CD4-positive, CD25-positive, alpha-beta regulatory T cell (primary cell): ENCODE data around the gene UBE2F. TPM values are rescaled to one million over a fixed set of nuclear protein-coding genes. Genes with fewer than 3 reads are reported as not detected.

ENCODE experiments used
- ATAC-seq, 2 donors: fragments of 150-1000 bp; cut with Tn5 transposase; one replicate each; pipeline ENCODE4 v1.10.0; 2021; ENCODE audit warnings: low read depth in 2 of 2, moderate number of reproducible peaks in 2 of 2, moderate library complexity in 1 of 2
- DNase-seq, 3 donors: peaks; one replicate each; pipeline versions ENCODE4 v3.0.0 to v3.0.0-alpha.2; 2012 to 2022; ENCODE audit warnings: mixed read lengths in 1 of 3
- H3K27ac ChIP-seq: one replicate; pipeline ENCODE4 v1.7.0; 2013; ENCODE audit warnings: mild to moderate bottlenecking, low read length; ENCODE audit not compliant: insufficient read depth, poor library complexity, severe bottlenecking
- H3K27me3 ChIP-seq: one replicate; pipeline ENCODE4 v1.7.0; 2013; ENCODE audit warnings: low read length; ENCODE audit not compliant: control insufficient read depth, insufficient read depth
- H3K36me3 ChIP-seq: one replicate; pipeline ENCODE4 v1.7.0; 2013; ENCODE audit warnings: mild to moderate bottlenecking, low read length, moderate library complexity; ENCODE audit not compliant: control insufficient read depth, insufficient read depth
- H3K4me1 ChIP-seq: 2 replicates; pipeline ENCODE4 v1.7.0; 2013; ENCODE audit warnings: mild to moderate bottlenecking, low read length; ENCODE audit not compliant: insufficient read depth, control insufficient read depth, poor library complexity, severe bottlenecking
- H3K4me3 ChIP-seq: one replicate; pipeline ENCODE4 v1.7.0; 2013; ENCODE audit warnings: low read depth, mild to moderate bottlenecking, low read length, moderate library complexity
- H3K9me3 ChIP-seq, 2 experiments: 1 replicate in 1 of 2; 2 replicates in 1 of 2; pipeline ENCODE4 v1.7.0; 2013; ENCODE audit warnings: low read length in 2 of 2, mild to moderate bottlenecking in 1 of 2, moderate library complexity in 1 of 2; ENCODE audit not compliant: control insufficient read depth in 2 of 2
- H3K27ac Mint-ChIP-seq, 3 donors: one replicate each; pipeline ENCODE4 v1.8.0; 2020 to 2022; ENCODE audit warnings: mild to moderate bottlenecking in 3 of 3, mixed read lengths in 3 of 3, moderate library complexity in 2 of 3
- H3K27me3 Mint-ChIP-seq: one replicate; pipeline ENCODE4 v1.8.0; 2022; ENCODE audit warnings: mild to moderate bottlenecking, mixed read lengths
- H3K36me3 Mint-ChIP-seq: one replicate; pipeline ENCODE4 v1.8.0; 2020; ENCODE audit warnings: mixed read lengths
- H3K4me1 Mint-ChIP-seq, 4 donors: one replicate each; pipeline ENCODE4 v1.8.0; 2020 to 2022; ENCODE audit warnings: mixed read lengths in 4 of 4, mild to moderate bottlenecking in 1 of 4
- H3K4me3 Mint-ChIP-seq, 4 donors: one replicate each; pipeline ENCODE4 v1.8.0; 2020 to 2022; ENCODE audit warnings: mild to moderate bottlenecking in 4 of 4, mixed read lengths in 4 of 4, moderate library complexity in 3 of 4
- H3K9me3 Mint-ChIP-seq, 7 donors: one replicate each; pipeline ENCODE4 v1.8.0; 2020 to 2022; ENCODE audit warnings: mixed read lengths in 7 of 7, mild to moderate bottlenecking in 3 of 7, moderate library complexity in 2 of 7
- polyA plus RNA-seq, 4 donors: library from polyadenylated mRNA; unstranded; fragments of 300-500 nt; fragmentation: Illumina TruSeq; gene quantifications; one replicate each; pipeline ENCODE4 v1.2.3, GENCODE V29; 2021
- total RNA-seq: library from RNA; stranded (reverse); gene quantifications from one replicate; pipeline ENCODE4 v1.2.3, GENCODE V29; 2022

UBE2F gene
- total and polyA plus RNA-seq, 5 donors from 2014 or later = 44.3 to 137 (median 105) TPM

DNA sequence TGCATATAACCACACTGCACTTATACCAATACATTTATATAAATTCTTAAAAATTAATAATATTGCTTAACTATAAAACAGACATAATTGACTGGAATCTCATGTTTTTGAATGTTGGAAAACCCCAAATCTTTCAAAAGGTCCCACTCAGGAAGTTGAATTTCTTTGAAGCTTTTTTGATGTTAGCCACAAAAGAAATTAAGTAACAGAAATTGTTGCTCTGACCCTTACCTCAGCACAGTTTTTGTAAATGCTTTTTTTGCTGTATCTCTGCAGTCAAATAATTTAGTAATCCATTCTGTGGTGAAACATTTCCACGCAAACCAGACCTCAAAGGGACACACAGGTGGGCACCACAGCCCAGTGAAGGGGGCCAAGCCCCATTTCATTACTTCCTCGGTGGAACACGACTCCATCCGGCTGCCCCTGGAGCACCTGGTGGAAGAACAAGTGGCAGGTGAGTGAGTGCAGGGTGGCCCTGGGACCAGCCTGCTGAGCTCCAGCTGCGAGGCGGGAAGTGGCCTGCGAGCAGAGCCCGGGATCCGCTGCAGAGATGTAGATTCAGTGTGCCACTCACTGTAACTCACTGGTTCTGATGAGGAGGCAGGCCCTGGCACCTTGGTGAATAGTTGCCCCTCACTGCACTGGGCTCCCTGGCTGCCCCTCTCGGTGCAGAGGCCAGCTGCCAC, 102.4 kb downstream of the UBE2F start:
- Mint-ChIP-seq H3K36me3 (peaks cover 58% of the 10 kb centered on the region), H3K9me3 (peaks cover 0 to 14% (median 3%) of the 10 kb centered on the region in 7 donors), H3K4me1 (peaks cover 26 to 49% (median 38%) of the 10 kb centered on the region in 4 donors), H3K27me3 (no peaks in the 10 kb centered on the region), H3K4me3 (peak overlapping the region; percentile 42 to 74 (median 58)), H3K27ac (peak overlapping the region; percentile 76 to 86 (median 85))
- DNase-seq = no peak
- peak overlapping the region; percentile 64 for H3K27ac ChIP-seq
- peaks cover 25% of the 10 kb centered on the region for H3K4me1 ChIP-seq
- no peak overlapping the region for H3K4me3 ChIP-seq
- no peaks in the 10 kb centered on the region for H3K9me3 ChIP-seq
- peak in 1 of 2 donors; percentile 37 for ATAC-seq
- peaks cover 38% of the 10 kb centered on the region for H3K36me3 ChIP-seq
- H3K27me3 ChIP-seq = no peaks in the 10 kb centered on the region

- Histone ChIP-seq H3K36me3 (peaks cover 34% of the 10 kb centered on the region), H3K4me3 (no peak overlapping the region), H3K9me3 (no peaks in the 10 kb centered on the region), H3K27ac (peak overlapping the region; percentile 64), H3K27me3 (no peaks in the 10 kb centered on the region), H3K4me1 (peaks cover 25% of the 10 kb centered on the region)
- Mint-ChIP-seq H3K27ac (peak overlapping the region; percentile 76 to 86 (median 85)), H3K36me3 (peaks cover 62% of the 10 kb centered on the region), H3K4me1 (peaks cover 28 to 48% (median 36%) of the 10 kb centered on the region in 4 donors), H3K4me3 (peak overlapping the region; percentile 42 to 74 (median 58)), H3K27me3 (no peaks in the 10 kb centered on the region), H3K9me3 (peaks cover 0 to 14% (median 3%) of the 10 kb centered on the region in 7 donors)
- DNase-seq (no peak), ATAC-seq (no peak)
Observed at GRCh38 chr2:238069877-238070276, 103.1 kb downstream of the UBE2F start.

GRCh38 chr2:238075397-238075796, 108.6 kb downstream of the UBE2F start:
- no peak overlapping the region for H3K4me3 Mint-ChIP-seq
- Histone ChIP-seq H3K36me3 (peaks cover 14% of the 10 kb centered on the region), H3K4me3 (no peak overlapping the region), H3K27me3 (no peaks in the 10 kb centered on the region), H3K4me1 (peaks cover 2% of the 10 kb centered on the region), H3K27ac (no peak overlapping the region), H3K9me3 (peaks cover 0 to 4% of the 10 kb centered on the region in 2 experiments)
- no peak overlapping the region for H3K27ac Mint-ChIP-seq
- peaks cover 59% of the 10 kb centered on the region for H3K36me3 Mint-ChIP-seq
- no peak for ATAC-seq
- H3K27me3 Mint-ChIP-seq = no peaks in the 10 kb centered on the region
- H3K9me3 Mint-ChIP-seq = peaks cover 0 to 6% (median 0%) of the 10 kb centered on the region in 7 donors
- peaks cover 8 to 35% (median 13%) of the 10 kb centered on the region in 4 donors for H3K4me1 Mint-ChIP-seq
- no peak for DNase-seq

DNA sequence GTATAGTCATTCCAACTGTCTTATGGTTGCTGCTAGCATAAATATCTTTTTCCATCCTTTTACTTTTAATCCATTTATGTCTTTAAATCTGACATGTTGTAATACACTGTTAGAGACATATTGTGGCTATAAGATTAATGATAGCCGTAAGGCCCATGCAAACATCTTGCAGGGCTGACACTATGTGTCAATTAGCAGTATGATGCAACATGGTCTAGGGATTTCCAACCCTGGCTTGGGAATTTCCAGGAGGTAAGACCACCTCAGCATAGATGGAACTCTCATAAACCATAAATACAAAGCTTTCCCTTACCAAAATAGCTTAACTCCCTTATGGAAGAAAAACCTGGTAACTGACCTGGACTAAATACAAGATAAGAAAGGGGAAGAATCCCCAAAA, 110.5 kb downstream of the UBE2F start:
- H3K9me3 Mint-ChIP-seq = peaks cover 0 to 6% (median 0%) of the 10 kb centered on the region in 7 donors
- no peak overlapping the region for H3K4me3 Mint-ChIP-seq
- ATAC-seq (no peak), DNase-seq (no peak)
- H3K4me3 ChIP-seq = no peak overlapping the region
- peaks cover 65% of the 10 kb centered on the region for H3K36me3 Mint-ChIP-seq
- H3K9me3 ChIP-seq = peaks cover 0 to 4% of the 10 kb centered on the region in 2 experiments
- H3K27ac Mint-ChIP-seq = no peak overlapping the region
- no peaks in the 10 kb centered on the region for H3K27me3 ChIP-seq
- no peaks in the 10 kb centered on the region for H3K4me1 ChIP-seq
- peaks cover 28% of the 10 kb centered on the region for H3K36me3 ChIP-seq
- no peaks in the 10 kb centered on the region for H3K27me3 Mint-ChIP-seq
- peaks cover 0 to 27% (median 9%) of the 10 kb centered on the region in 4 donors for H3K4me1 Mint-ChIP-seq
- no peak overlapping the region for H3K27ac ChIP-seq

GRCh38 chr2:238079874-238080327, 113.1 kb downstream of the UBE2F start:
- H3K27ac ChIP-seq = no peak overlapping the region
- ATAC-seq (no peak), DNase-seq (no peak)
- Mint-ChIP-seq H3K4me1 (peaks cover 0 to 20% (median 7%) of the 10 kb centered on the region in 4 donors), H3K27ac (no peak overlapping the region), H3K4me3 (no peak overlapping the region), H3K27me3 (no peaks in the 10 kb centered on the region), H3K9me3 (peaks cover 0 to 2% (median 0%) of the 10 kb centered on the region in 7 donors), H3K36me3 (peaks cover 53% of the 10 kb centered on the region)
- H3K4me1 ChIP-seq = no peaks in the 10 kb centered on the region
- no peaks in the 10 kb centered on the region for H3K27me3 ChIP-seq
- H3K36me3 ChIP-seq = peaks cover 43% of the 10 kb centered on the region
- no peak overlapping the region for H3K4me3 ChIP-seq
- peaks cover 0 to 4% of the 10 kb centered on the region in 2 experiments for H3K9me3 ChIP-seq

DNA sequence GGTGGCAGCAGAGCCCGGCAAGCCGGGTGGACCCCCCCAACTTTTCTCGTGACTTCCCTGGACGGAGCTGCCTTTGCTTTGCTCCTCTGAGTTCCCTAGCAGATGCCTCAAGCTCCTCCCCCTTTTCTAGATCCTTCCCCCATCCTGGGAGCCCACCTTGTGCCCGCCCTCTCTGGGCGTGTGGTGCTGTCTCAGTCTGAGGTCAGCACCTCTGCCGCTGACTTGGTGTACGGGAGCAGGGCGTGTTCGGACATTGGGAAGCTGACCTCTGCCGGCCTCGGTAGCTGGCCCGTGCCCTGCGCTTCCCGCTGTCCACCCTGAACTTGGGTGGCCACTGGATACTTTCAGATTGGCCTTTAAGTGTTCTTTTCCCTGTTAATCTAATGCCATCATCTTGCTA, 113.7 kb downstream of the UBE2F start:
- Histone ChIP-seq H3K27me3 (no peaks in the 10 kb centered on the region), H3K36me3 (peaks cover 43% of the 10 kb centered on the region), H3K4me1 (no peaks in the 10 kb centered on the region), H3K4me3 (no peak overlapping the region), H3K27ac (no peak overlapping the region), H3K9me3 (peaks cover 0 to 4% of the 10 kb centered on the region in 2 experiments)
- no peak overlapping the region for H3K27ac Mint-ChIP-seq
- peaks cover 51% of the 10 kb centered on the region for H3K36me3 Mint-ChIP-seq
- ATAC-seq (no peak), DNase-seq (no peak)
- H3K4me1 Mint-ChIP-seq = peaks cover 0 to 18% (median 4%) of the 10 kb centered on the region in 4 donors
- H3K27me3 Mint-ChIP-seq = no peaks in the 10 kb centered on the region
- H3K9me3 Mint-ChIP-seq = peaks cover 0 to 2% (median 0%) of the 10 kb centered on the region in 7 donors
- no peak overlapping the region for H3K4me3 Mint-ChIP-seq

DNA sequence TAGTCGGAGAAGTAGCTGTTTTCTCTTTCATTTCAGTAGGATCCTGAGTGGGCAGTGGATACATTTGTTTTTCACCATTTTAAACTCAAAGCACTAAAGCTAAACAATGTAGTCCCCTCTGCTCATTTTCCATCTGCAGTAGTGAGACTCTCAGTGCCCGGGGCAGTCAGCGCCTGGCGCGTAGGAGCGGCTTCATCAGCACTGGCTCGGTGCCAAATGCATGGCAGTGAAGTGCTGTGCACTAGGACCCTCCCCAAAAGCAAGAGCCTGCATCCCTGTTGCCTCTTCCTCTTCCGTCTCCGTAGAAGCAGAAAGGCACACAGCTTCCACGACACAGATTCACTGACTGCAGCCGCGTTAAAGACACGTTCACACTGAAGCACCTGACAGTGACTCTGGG, 114.3 kb downstream of the UBE2F start:
- Mint-ChIP-seq H3K4me1 (peaks cover 0 to 18% (median 4%) of the 10 kb centered on the region in 4 donors), H3K27ac (no peak overlapping the region), H3K27me3 (no peaks in the 10 kb centered on the region), H3K4me3 (no peak overlapping the region), H3K36me3 (peaks cover 56% of the 10 kb centered on the region), H3K9me3 (peaks cover 0 to 2% (median 0%) of the 10 kb centered on the region in 7 donors)
- no peak for ATAC-seq
- Histone ChIP-seq H3K4me1 (no peaks in the 10 kb centered on the region), H3K36me3 (peaks cover 48% of the 10 kb centered on the region), H3K27me3 (no peaks in the 10 kb centered on the region), H3K27ac (no peak overlapping the region), H3K9me3 (peaks cover 0 to 4% of the 10 kb centered on the region in 2 experiments), H3K4me3 (no peak overlapping the region)
- no peak for DNase-seq
